ENCODE data around the gene SLC35D1.
A peak's percentile ranks its signal among the peaks of the same experiment; 100 is the strongest.

The SLC35D1 gene

DNA sequence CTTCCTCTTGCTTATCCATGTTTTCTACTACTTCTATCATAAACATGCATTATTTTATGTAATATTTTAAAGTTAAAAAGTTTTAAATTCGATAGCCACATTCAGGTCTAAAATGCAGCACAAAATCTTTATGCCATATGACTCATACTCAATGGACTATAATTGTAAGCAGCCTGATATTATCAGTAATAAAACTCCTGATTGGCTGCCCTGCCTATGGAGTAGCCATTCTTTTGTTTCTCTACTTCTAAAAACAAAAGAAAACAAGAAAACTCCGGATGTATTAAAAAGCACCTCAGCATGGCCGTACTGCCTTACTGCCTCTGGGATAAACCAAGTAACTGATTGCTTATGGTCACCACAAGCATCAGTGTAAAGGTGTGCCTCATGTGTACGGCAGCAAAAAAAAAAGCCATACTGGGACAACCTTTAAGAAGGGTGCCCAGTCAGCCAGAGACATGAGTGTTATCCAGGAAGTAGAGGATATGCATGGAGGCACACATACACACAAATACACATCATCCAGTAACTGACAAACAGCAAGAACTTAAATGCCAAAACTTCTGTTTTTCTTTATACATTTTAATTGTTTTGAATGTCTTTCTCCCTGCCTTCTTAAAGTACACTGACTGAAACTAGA, 9.2 kb downstream of the SLC35D1 start:
- no peak for DNase-seq (ENCODE audit: low read depth in 2 of 2)

DNA sequence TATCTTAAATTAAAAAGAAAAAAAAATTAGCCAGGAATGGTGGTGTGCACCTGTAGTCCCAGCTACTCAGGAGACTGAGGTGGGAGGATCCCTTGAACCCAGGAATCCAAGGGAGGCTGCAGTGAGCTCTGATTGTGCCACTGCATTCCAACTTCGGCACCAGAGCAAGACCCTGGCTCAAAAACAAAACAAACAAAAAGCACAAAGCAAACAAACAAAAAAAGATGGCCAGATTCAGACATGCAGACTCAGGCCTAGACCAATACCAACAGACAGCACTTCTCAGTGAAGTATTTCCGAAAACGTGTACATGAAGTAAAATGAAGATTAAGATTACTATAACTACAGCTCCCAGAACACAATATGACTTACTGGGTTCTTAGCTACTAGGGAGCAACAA, 10.6 kb downstream of the SLC35D1 start:
- DNase-seq (ENCODE audit: low read depth in 2 of 2), result no peak

DNA sequence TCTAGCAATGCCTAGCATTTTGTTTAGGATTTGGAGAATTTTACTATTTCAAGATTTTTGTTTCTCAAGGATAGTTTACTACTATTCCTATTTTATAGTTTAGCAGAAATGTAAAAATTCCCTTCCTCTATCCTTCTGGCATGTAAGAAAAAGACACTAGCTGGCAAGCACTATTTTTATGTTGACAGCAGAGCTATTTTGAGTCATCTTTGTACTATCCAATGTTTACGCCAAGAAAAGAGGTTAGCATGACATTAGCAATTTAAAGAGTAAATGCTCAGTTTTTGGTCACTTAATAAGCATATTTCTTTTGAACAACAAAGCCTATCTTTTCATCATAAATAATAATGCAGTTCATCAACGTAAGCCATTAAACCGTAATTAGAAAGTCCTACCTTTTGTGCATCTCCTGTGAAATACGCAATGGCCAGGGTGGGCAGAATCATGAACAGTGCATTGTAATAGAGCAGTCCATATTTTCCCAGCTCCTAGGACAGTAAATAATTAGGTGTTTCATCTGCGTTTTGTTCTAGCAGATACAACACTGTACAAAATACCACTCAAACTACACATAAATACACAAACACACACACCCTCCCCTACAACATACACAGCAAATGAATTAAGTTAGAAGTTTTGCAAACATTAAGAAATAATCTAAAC, 12.0 kb downstream of the SLC35D1 start:
- DNase-seq (ENCODE audit: low read depth in 2 of 2), result no peak

DNA sequence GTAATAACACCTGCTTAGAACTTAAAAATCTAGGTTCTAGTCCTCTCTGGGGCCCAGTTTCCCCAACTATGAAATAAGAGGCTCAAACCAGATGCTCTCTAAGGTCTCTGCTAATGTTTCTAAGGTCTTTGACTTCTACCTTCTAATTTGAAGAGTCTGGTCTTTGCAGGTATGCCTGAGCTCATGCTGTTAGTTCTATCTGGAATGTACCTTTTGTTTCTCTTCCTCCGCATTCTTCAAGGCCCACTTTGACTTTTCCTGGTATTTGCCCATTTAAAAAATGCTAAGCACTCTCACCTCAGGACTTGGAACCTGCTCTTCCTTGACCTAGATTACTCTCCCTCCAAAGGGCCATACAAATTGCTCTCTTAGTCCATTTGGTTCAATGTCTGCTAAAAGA, 13.5 kb downstream of the SLC35D1 start:
- no peak for DNase-seq (ENCODE audit: low read depth in 2 of 2)

DNA sequence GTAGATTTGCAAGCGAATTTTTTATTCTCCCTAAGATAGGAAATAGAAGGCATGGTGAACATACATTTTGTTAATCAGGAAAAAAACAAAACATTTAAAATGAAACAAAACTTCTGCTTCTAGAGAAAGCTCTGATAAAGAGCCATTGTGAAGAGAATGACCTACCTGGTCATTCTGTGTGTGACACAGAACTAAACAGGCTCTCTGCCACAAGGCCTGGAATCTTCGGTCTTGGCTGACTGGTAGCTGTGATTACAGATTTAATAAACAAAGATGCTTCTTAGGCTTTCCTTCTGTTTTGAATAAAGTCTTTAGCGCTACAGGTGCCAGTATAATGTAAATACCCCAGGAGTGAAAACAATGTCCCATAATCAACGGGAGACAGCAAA, 22.1 kb downstream of the SLC35D1 start:
- DNase-seq (ENCODE audit: low read depth in 2 of 2), result no peak

DNA sequence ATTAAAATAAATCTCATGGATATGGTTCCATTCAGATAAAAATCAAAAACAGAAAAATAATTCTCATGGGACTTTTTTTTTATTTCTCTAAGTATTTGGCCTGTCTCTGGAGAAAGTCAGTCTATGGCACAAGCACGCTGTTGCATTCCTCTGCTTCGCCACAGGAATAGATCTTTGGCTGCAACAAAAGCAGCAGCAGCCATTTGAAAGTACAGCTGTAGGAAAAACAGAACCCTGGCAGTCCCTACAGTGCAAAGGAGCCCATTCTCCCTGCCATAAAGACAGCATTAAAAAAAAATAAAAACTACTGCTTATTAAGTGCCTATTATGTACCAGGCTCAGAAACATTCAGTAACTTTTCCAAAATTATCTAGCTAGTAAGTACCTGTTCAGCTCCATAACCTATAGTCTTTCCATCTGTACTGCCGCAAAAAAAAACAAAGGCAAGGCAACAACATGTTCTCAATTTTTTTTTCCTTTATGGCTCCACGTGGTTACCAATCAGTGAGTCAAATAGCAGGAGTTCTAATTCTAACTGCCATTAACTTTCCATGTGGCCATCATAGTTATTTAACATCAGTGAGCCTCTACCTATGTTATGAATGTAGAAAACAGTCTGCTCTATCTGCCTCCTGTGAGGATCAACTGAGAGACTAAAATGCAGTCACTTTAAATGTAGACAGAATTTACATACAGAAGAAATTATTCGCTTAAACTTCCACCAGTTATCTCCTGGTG, 22.7 kb downstream of the SLC35D1 start:
- no peak for DNase-seq (ENCODE audit: low read depth in 2 of 2)

DNA sequence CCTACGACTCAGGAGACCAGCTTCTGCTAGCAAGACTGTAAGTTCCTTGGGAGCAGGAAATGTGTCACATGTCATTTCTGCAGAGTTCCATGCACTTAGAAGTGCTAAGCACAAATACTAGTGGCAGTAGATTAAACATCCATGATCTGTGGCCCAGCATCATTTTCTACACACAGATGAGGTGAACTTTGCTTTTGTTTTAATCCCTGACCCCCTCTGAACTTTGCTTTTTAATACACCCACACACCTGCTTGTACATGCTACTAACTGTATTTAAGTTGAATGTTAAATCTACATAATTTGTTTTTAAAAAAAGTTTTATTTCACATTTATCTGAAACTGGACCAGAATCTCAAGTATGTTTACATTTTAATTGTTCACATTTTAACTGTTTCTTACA, 24.5 kb downstream of the SLC35D1 start:
- DNase-seq (ENCODE audit: low read depth in 2 of 2), result no peak

DNA sequence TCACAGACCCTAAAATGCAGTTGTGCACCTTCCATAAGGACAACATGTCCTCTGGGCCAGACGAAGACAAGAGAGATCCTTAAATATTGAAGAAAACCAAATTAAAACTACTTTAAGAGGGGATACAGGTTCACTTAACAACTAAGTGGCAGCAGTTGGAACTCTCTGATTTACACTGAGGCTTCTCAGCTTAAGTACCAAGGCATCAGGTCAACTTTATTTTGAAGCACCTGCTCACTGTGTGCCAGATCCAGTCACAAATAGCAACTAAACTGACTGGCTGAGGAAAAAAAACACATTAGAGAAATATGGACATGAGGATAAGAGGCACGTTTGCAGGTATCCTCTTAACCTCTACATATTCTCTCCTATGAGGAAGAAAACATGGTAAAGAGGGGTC, 33.2 kb downstream of the SLC35D1 start:
- no peak for DNase-seq (ENCODE audit: low read depth in 2 of 2)

DNA sequence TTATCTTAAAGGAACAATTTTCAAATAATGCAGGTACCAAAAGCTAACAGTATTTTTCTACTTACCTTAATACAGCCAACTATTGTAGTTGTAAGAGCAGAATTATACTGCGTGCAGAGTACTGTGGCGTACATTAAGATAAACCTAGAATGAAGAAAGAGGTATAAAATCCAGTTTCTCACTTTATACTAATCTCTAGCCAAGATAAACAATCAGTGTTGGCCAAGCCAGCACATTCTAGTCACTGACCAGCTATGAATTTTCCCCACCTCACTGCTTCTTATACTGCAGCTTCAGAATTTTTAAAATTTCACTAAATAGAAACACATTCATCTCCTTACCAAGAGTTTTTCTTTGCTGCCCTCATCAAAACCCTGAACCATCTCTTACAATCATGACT, 33.6 kb downstream of the SLC35D1 start:
- no peak for DNase-seq (ENCODE audit: low read depth in 2 of 2)

DNA sequence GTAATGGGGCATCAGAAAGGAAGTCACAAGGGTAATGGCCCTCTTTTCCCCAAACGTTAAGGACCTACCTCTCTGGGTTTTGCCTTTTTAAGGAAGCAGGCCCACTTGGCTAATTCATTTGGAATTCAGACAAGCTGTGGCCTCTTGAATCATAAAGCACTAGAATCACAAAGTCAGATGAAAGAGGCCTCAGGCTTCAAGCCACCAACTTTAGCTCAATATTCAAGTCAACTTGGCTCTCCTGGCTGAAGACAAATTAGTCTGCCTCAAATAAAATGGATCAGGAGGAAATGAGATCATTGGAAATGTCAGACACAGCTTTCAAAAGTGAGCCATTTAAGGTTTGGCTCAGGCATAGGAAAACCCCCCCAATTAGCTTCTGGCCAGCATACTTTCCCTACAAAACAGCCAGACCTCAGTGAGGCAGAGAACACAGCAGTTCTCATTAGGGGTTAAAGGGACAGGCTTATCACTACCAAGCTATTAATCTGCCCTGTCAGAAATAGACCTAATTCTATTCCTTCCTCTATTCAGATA, 34.3 kb downstream of the SLC35D1 start:
- no peak for DNase-seq (ENCODE audit: low read depth in 2 of 2)

DNA sequence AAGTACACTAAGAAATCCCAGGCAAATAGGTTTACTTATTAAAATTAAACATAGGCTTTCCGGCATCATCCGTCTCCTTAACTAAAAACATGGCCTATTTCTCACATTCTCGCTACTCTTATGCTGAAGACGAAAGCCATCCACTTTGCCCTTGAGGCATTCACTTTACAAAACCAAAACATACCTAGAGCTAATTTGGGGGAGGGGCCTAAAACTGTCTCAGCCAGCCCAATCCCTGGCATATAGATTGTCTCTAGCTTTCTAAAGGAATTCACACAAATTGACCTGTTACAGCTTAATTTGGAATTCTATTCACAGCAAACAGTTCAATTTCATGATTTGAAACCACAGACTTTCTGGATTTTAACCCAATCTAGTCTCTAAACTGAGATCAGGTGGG, 34.8 kb downstream of the SLC35D1 start:
- no peak for DNase-seq (ENCODE audit: low read depth in 2 of 2)

DNA sequence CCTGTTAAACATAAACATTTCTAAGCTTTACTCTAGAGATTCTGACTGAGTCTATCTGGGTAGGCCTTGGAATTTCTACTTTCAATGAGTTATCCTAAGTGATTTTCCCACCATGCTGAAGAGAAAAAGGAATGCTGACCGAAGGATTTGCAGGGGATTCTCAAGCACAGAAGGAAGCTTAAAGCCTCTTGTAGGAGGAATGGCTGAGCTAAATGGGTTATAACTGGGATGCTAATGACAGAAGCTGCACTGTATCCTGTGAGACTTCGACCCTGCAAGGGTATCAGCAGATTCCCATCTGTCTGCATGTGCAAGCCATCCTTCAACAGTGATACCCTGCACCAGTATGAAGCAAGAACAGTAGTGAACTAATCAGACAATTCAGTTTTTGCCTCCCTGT, 35.4 kb downstream of the SLC35D1 start:
- DNase-seq (ENCODE audit: low read depth in 2 of 2), result no peak

DNA sequence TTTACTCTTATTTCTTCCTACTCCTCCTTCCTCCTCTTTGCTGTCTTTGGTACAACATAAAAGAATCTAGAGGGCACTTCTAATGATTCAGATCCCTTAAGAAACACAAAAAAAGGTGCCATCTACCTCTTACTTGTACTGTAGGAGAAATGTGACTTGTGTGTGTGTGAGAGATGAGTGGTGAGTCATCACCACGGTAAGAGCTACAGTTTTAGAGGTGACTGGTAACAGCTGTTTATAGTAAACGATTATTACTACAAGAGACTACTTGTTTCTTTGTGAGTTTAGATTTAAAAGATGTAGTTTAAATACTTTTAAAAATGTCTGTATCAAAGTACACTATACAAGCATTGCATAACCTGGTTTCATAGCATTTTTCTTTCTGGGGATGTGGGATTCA, 40.4 kb downstream of the SLC35D1 start:
- no peak for DNase-seq (ENCODE audit: low read depth in 2 of 2)

DNA sequence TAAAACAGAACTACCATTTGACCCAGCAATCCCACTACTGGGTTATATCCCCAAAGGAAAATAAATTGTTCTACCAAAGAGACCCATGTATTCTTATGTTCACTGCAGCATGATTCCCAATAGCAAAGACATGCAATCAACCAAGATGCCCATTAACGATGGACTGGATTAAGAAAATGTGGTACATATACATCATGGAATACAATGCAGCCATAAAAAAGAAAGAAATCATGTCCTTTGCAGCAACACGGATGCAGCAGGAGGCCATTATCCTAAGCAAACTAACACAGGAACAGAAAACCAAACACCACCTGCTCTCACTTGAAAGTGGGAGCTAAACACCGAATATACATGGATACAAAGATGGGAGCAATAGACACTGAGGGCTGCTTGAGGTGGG, 44.2 kb downstream of the SLC35D1 start:
- DNase-seq (ENCODE audit: low read depth in 2 of 2), result no peak

DNA sequence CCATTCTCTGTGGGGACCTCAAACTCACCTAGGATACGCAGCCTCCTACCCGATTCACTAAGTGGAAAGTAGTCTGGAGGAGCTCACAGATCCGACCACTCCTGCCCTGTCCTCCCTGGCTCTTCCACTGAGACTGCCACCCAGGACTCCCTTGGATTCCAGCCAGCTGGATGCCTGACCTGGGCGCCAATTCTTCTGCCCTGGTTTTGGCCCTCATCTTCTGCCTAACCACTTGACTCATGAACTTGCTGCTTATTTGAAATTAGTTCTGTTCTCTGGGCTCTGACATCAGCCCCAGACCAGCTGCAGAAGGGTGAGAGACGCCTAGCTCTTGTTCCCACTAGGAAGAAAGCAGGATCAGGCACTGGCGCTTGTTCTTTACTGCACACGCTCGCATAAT, 48.9 kb downstream of the SLC35D1 start:
- no peak for DNase-seq (ENCODE audit: low read depth in 2 of 2)

DNA sequence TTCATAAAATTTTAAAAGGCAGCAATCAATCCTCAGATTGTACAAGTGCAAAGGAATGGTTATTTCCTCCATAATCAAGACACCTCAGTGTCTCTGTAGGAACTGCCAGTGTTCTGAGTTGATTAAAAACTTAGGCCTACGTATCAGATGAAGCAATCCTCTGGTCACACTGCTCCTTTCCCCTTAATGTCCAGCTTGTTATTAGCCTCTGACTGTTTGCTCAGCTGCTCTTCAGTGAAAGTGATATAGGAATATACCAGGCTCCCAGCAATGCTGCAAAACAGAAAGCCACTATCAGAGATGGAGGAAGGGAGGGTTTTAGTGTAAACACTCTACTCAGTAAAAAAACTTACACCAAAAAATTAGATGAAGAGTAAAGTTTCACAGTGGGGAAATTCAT, 49.8 kb downstream of the SLC35D1 start:
- DNase-seq (ENCODE audit: low read depth in 2 of 2), result no peak

DNA sequence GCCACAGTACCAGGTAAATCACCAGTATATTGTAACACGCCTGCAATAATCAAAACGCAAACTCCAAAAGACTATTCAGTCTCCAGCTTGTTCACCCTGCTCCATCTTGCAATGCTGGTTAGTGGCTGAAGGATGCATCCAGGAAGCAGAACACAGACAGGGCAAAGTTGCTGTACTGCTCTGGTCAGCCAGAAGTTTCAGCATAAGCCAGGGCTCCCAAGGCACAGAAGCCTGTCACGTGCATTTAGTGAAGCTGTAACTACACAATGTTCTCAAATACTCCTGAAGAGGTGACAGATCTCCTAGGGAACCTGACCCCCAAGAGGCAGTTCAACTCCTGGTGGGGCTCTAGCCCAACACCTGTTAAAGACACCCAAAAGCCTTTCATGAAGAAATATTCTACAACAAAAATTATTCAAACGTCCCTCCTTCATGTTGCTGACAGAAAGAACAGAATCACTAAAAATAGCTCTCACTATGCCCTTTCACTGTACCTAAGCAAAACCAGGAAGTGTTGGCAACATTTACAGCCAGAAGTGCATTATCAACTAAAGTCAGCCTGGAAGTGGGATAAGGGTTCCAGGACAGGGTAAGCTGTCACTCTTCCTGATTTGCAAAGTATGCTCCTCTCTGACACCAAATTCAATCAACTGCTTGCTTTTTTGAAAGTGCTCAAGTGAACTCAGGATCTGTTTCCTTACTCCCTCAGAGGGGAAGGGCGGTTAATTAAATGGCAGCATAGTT, 52.1 kb downstream of the SLC35D1 start:
- DNase-seq (ENCODE audit: low read depth in 2 of 2), result no peak

DNA sequence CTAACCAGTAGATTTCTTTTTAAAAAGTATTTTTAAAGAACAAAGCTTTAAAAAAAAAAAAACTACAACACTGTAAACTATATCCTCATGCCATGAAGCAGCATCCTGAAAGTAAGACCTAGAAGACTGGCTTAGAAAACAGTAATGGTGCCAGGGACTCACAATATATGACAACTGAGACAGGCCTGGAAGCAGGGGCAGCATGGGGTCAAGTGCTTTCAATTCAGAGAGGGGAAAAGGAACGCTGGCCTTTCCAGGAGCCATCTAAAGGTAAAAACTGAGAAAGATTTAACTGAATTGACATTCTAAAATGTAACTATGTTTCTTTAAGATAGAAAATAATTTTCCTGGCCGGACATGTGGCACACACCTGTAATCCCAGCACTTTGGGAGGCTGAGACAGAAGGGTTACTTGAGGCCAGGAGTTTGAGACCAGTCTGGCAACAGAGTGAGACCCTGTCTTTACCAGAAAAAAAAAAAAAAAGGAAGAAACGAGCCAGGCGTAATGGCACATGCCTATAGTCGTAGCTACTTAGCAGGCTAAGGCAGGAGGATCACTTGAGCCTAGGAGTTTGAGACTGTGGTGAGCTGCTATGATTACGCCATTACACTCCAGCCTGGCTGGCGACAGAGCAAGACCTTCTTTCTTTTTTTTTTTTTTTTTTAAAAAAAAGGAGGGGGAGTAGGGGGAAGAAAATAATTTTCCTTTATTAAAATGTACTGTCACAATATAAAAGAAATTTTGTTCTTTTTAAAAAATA, 54.1 kb downstream of the SLC35D1 start:
- no peak for DNase-seq (ENCODE audit: low read depth in 2 of 2)

DNA sequence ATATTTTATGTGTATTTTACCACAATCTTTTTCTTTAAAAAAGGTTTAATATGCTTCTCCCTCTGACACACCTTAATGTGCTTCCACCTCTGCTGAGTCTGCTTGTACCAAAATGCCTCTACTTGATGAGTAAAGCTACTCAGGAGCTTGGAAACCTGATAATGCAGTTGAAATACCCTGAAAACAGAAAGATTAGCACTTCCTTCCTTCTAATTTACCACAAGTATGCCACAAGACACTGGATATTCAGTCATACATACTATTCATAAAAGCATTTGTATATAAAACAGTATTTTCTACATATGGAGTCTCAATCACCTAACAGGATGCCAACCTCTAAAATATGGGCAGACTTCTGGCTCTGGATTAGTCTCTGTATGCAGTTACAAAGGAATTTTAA, 55.0 kb downstream of the SLC35D1 start:
- no peak for DNase-seq (ENCODE audit: low read depth in 2 of 2)

DNA sequence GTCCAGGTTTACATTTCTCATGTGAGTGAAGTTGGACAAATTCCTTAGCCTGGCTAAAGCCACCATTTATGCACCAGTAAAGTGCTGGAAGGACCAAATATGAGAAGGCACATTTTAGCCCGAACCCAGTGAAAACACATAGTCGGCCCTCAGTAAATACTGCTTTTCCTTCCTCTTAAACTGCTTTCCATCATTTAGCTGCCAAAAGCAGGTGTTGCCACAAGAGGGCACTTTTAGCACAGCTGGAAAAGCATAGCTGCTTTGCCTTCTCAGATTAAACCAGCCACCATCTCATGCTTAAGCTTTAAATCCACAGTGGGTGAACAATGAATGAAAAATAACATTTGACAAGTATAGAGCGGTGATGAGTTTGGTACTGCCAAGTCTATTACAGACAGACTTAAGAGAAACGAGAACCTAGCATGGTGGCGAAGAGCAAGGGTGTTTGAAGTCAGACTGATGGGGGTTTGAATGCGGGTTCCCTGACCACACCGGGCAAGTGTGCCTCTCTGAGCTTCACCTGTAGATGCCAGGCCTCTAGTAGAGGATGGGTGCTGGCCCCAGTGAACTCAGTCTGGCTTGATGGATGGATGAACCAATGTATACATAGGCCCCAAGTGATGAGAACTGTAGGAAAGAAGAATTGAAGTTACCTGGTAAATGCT, 57.8 kb downstream of the SLC35D1 start:
- peak in 1 of 2 donors; percentile 11 for DNase-seq (ENCODE audit: low read depth in 2 of 2)

DNA sequence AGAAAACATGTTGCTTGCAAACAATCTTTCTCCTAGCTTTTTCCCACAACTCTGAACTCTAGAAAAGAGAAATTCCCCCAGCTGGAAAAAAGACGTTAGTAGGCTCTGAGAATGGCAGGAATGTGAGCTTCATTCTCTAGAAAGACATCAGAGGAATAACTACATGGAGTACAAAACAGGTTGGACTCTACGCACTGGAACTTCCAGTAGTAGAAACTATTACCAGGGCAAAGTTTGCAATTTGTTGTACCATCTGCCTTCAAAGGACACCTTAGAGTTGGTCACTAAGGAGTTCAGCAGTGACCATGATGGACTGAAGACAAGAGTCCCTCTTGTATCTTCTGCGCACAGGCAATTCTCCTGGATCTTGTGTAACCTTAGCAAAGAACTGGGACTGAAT, 60.9 kb downstream of the SLC35D1 start:
- DNase-seq (ENCODE audit: low read depth in 2 of 2), result no peak
